Osteocyte (in vitro differentiated cells): Measurements from ENCODE around the gene POLR2M. TPM values are rescaled to one million over a fixed set of nuclear protein-coding genes. Genes with fewer than 3 reads are reported as not detected.
A peak's percentile ranks its signal among the peaks of the same experiment; 100 is the strongest.

Source experiments
- DNase-seq: peaks from one replicate; pipeline ENCODE4 v3.0.0; 2021; ENCODE audit warnings: mixed read lengths; ENCODE audit not compliant: unreplicated experiment; ENCODE audit errors: extremely low spot score
- H3K27ac Mint-ChIP-seq: one replicate; pipeline ENCODE4 v1.8.0; 2021; ENCODE audit warnings: mild to moderate bottlenecking, mixed read lengths; ENCODE audit not compliant: unreplicated experiment
- H3K27me3 Mint-ChIP-seq: one replicate; pipeline ENCODE4 v1.8.0; 2021; ENCODE audit warnings: mixed read lengths; ENCODE audit not compliant: unreplicated experiment
- H3K36me3 Mint-ChIP-seq: one replicate; pipeline ENCODE4 v1.8.0; 2021; ENCODE audit warnings: mixed read lengths; ENCODE audit not compliant: unreplicated experiment
- H3K4me1 Mint-ChIP-seq: one replicate; pipeline ENCODE4 v1.8.0; 2021; ENCODE audit warnings: mixed read lengths; ENCODE audit not compliant: unreplicated experiment
- H3K4me3 Mint-ChIP-seq: one replicate; pipeline ENCODE4 v1.8.0; 2021; ENCODE audit warnings: mild to moderate bottlenecking, moderate library complexity, mixed read lengths; ENCODE audit not compliant: unreplicated experiment
- H3K9me3 Mint-ChIP-seq: one replicate; pipeline ENCODE4 v1.8.0; 2021; ENCODE audit warnings: mixed read lengths; ENCODE audit not compliant: unreplicated experiment
- total RNA-seq: library from RNA; stranded (reverse); gene quantifications from 2 replicates; pipeline ENCODE4 v1.2.1, GENCODE V29; 2021
- TF ChIP-seq, protein P1 (sequence below): fragments of 200-600 bp; sonication (generic); IDR thresholded peaks from 2 replicates; pipeline ENCODE4 v1.5.0; 2021; ENCODE audit warnings: antibody characterized with exemption, mild to moderate bottlenecking, moderate library complexity

Gene POLR2M
- total RNA-seq, 1 donor from 2014 or later: 83.9 TPM

DNA sequence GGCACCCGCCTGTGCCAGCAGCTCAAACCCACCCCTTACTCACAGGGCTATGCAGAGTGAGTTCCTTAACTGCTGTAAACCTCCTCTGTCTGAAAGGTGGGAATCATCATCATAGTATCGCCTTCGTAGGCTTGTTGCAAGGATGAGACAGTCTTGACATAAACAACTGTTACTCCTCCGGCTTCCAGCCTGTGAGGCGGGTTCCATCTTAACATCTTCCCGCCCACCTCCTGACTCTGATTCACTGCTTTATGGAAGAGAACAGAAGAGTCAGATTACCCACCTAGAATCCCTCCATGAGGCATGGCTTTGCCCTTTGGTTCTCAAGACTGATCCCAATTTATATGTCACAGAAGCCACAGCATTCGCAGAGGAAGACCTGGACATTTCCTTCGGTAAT lies 21.9 kb downstream of the POLR2M start:
- DNase-seq: no peak
- Mint-ChIP-seq H3K9me3 (peaks cover 6% of the 10 kb centered on the region), H3K27me3 (no peaks in the 10 kb centered on the region), H3K36me3 (peaks cover 5% of the 10 kb centered on the region), H3K27ac (no peak overlapping the region), H3K4me3 (no peak overlapping the region), H3K4me1 (peaks cover 28% of the 10 kb centered on the region)
- TF ChIP-seq, protein P1, sequence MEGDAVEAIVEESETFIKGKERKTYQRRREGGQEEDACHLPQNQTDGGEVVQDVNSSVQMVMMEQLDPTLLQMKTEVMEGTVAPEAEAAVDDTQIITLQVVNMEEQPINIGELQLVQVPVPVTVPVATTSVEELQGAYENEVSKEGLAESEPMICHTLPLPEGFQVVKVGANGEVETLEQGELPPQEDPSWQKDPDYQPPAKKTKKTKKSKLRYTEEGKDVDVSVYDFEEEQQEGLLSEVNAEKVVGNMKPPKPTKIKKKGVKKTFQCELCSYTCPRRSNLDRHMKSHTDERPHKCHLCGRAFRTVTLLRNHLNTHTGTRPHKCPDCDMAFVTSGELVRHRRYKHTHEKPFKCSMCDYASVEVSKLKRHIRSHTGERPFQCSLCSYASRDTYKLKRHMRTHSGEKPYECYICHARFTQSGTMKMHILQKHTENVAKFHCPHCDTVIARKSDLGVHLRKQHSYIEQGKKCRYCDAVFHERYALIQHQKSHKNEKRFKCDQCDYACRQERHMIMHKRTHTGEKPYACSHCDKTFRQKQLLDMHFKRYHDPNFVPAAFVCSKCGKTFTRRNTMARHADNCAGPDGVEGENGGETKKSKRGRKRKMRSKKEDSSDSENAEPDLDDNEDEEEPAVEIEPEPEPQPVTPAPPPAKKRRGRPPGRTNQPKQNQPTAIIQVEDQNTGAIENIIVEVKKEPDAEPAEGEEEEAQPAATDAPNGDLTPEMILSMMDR: no peak

- TF ChIP-seq, protein P1: no peak
- H3K4me3 Mint-ChIP-seq: no peak overlapping the region
- H3K4me1 Mint-ChIP-seq: peaks cover 34% of the 10 kb centered on the region
- H3K27ac Mint-ChIP-seq: no peak overlapping the region
- DNase-seq: no peak
- no peaks in the 10 kb centered on the region for H3K36me3 Mint-ChIP-seq
- no peaks in the 10 kb centered on the region for H3K27me3 Mint-ChIP-seq
- H3K9me3 Mint-ChIP-seq: no peaks in the 10 kb centered on the region
Measured at GRCh38 chr15:57730876-57731275, 24.4 kb downstream of the POLR2M start.

DNA sequence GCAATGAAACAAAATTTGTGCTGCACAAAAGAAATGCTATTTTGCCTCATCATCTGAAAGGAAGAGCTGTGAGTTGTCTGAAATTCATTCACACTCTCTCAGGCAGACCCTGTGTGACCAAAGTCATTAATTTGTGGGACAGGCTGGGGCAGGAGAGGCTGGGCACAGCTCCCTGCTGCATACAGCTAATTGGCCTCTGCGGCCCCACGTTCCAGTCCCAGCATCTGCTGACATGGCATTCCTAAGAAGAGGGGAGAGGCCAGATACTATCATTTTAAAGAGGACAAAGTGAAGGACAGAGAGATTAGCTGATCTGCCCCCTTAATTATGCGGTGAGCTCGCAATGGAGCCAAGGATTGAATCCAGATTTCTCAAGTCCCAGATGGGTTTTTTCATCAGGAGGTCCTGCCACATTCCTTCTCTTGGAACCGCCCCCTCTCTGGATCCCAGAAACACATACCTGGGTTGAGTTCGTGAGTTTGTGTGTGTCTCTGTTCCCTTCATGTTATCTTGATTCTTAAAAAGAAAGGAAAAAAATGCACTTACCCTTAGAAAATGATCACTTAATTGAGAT lies 25.1 kb downstream of the POLR2M start:
- H3K36me3 Mint-ChIP-seq: no peaks in the 10 kb centered on the region
- no peak for DNase-seq
- peaks cover under 1% of the 10 kb centered on the region for H3K9me3 Mint-ChIP-seq
- H3K4me1 Mint-ChIP-seq: peaks cover 31% of the 10 kb centered on the region
- H3K4me3 Mint-ChIP-seq: no peak overlapping the region
- TF ChIP-seq, protein P1: no peak
- no peak overlapping the region for H3K27ac Mint-ChIP-seq
- H3K27me3 Mint-ChIP-seq: no peaks in the 10 kb centered on the region

DNA sequence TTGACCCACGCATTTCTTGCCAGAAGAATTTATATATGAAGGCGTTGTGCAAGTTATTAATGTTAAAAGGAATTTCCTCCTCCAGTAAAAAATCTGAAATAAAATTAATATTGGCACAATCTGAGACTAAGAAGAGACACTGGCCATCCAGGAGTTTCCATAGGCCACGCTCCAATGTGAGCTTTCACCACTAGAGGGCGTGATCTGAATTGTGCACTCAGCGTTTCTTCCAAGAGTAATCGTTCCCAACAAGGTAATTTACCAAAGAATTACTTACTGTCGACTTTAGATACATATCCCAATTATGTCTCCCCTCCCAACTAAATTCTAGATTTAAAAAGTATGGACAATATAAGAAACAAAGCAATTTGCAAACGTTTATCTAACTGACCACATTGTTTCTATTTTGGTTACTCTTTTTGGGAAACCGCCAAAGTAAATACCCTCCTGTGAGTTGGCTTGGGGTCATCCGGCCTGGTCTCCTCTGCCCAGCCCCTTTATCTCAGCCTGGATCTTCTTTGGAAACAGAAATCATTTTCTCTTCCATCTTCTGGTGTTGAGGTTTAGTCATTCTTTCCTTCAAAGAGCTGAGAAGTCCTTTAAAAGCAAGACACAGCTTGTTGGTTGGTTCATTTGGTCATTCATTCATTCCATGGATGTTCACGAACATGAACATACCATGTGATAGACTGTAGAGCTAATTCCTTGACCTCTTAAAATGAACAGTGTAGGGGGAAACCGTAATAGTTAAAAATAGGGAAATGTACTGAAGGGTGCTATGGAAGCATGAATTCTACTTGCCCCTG lies 26.2 kb downstream of the POLR2M start:
- DNase-seq: no peak
- Mint-ChIP-seq H3K9me3 (peaks cover 6% of the 10 kb centered on the region), H3K27me3 (no peaks in the 10 kb centered on the region), H3K27ac (no peak overlapping the region), H3K4me1 (peaks cover 21% of the 10 kb centered on the region), H3K4me3 (no peak overlapping the region), H3K36me3 (no peaks in the 10 kb centered on the region)
- TF ChIP-seq, protein P1: peak; percentile 90

DNA sequence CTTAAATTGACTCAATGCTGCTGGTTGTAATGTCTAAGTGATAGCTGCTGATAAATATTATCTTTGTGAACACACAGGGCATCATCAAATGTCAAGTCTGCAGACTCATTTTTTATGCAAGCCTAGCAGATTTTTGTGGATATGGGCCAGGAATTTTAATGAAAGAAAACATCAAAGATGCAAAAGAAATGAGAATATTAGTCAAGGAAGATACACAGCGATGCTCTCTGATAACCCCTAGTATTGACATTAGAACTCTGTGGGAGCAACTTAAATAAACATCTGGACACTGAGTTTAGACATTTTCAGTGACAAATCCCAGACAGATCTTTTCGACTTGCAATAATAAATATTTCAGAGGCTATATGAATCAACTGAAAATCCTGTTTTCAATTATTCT lies 28.3 kb downstream of the POLR2M start:
- Mint-ChIP-seq H3K36me3 (no peaks in the 10 kb centered on the region), H3K9me3 (peaks cover 6% of the 10 kb centered on the region), H3K27ac (no peak overlapping the region), H3K4me1 (peaks cover 21% of the 10 kb centered on the region), H3K4me3 (no peak overlapping the region), H3K27me3 (no peaks in the 10 kb centered on the region)
- TF ChIP-seq, protein P1: no peak
- DNase-seq: no peak
